Measurements from ENCODE around the gene VSTM4. TPM values are rescaled to one million over a fixed set of nuclear protein-coding genes. Genes with fewer than 3 reads are reported as not detected.
A peak's percentile ranks its signal among the peaks of the same experiment; 100 is the strongest.

The VSTM4 gene, protein sequence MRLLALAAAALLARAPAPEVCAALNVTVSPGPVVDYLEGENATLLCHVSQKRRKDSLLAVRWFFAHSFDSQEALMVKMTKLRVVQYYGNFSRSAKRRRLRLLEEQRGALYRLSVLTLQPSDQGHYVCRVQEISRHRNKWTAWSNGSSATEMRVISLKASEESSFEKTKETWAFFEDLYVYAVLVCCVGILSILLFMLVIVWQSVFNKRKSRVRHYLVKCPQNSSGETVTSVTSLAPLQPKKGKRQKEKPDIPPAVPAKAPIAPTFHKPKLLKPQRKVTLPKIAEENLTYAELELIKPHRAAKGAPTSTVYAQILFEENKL
- 100 to 1,000 TPM in 2 of 9 donors, 10 to 100 TPM in 7; 43.9 to 136 (median 71.9) TPM for total RNA-seq
- 10 to 100 TPM; 15.1 to 57.1 (median 23.6) TPM for polyA plus RNA-seq
- long read RNA-seq, donor 1, full-length matches to known transcripts: 3 of 8 reads
- long read RNA-seq, donor 1, partial matches to known transcripts: 5 of 8 reads
- long read RNA-seq, donor 1, other reads (novel, unspliced or antisense): 0 of 8 reads
- long read RNA-seq, donor 2, full-length matches to known transcripts: 6 of 6 reads
- long read RNA-seq, donor 2, partial matches to known transcripts: 0 of 6 reads
- long read RNA-seq, donor 2, other reads (novel, unspliced or antisense): 0 of 6 reads
- long read RNA-seq, donor 3, full-length matches to known transcripts: 4 of 9 reads
- long read RNA-seq, donor 3, partial matches to known transcripts: 5 of 9 reads
- long read RNA-seq, donor 3, other reads (novel, unspliced or antisense): 0 of 9 reads
- long read RNA-seq, donor 4, full-length matches to known transcripts: 12 of 18 reads
- long read RNA-seq, donor 4, partial matches to known transcripts: 0 of 18 reads
- long read RNA-seq, donor 4, other reads (novel, unspliced or antisense): 6 of 18 reads
- long read RNA-seq, donor 5, full-length matches to known transcripts: 39 of 108 reads
- long read RNA-seq, donor 5, partial matches to known transcripts: 8 of 108 reads
- long read RNA-seq, donor 5, other reads (novel, unspliced or antisense): 61 of 108 reads
- long read RNA-seq, donor 6, full-length matches to known transcripts: 8 of 19 reads
- long read RNA-seq, donor 6, partial matches to known transcripts: 4 of 19 reads
- long read RNA-seq, donor 6, other reads (novel, unspliced or antisense): 7 of 19 reads
- long read RNA-seq, donor 7, full-length matches to known transcripts: 2 of 2 reads
- long read RNA-seq, donor 7, partial matches to known transcripts: 0 of 2 reads
- long read RNA-seq, donor 7, other reads (novel, unspliced or antisense): 0 of 2 reads
- long read RNA-seq, donor 8, full-length matches to known transcripts: 7 of 7 reads
- long read RNA-seq, donor 8, partial matches to known transcripts: 0 of 7 reads
- long read RNA-seq, donor 8, other reads (novel, unspliced or antisense): 0 of 7 reads
- long read RNA-seq, donor 9, full-length matches to known transcripts: 3 of 30 reads
- long read RNA-seq, donor 9, partial matches to known transcripts: 27 of 30 reads
- long read RNA-seq, donor 9, other reads (novel, unspliced or antisense): 0 of 30 reads
- long read RNA-seq, donor 10: 0 reads

DNA sequence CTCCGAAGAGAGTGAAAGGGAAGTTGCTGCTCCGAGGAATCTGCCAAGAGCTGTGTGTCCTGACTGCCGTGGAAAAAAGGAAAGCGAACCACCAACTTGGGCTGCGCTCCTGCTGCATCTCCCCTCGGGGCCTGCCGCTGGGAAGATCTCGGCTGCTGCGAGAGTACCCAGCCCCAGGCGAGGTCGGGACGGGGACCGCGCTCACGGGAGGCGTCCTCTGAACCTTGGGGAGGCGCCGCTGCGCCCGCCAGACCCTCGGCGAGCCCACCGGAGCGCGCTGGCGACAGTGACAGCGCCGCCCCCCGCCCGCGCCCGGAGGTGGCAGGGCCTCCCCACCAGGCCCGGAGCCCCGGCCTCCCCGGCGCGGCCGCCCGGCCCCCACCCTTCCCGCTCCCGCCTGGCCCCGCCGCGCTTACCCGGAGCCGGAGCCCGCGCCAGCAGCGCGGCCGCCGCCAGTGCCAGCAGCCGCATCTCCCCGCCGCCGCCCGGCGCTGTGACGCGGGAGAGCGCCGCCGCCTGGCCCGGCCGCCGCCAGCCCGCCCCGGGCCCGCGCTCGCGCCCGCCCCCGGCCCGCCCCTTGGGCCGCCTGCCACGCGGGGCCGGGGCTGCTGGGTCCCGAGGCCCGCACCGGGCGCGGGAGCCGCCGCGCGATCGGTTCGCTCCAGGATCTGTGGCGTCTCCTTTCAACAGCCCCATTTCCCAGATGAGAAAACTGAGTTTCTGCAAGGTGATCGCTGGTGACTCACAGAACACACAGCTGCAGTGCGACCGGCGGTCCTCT lies at the start of gene VSTM4:
Gene VSTM4 (minus strand): TSS at position 508 of the 781 bp plus-strand sequence. CDS start 37 bp downstream, at position 471.
- Histone ChIP-seq H3K27me3 (no peaks in the 10 kb centered on the region), H3K9me3 (replicated peaks in 1 of 3) (no peaks in the 10 kb centered on the region), H3K4me1 (replicated peaks in 1 of 2) (peaks cover 38 to 46% of the 10 kb centered on the region in 2 donors), H3K4me3 (peak within 1 kb of the TSS in 3 of 4 donors; percentile 31 to 87 (median 39)), H3K27ac (peak within 1 kb of the TSS in 4 of 5 donors; percentile 71 to 92 (median 86)), H3K36me3 (replicated peaks in 1 of 2) (no peaks in the 10 kb centered on the region)
- 1 to 17% (median 4%) methylated on average over 1 to 95 of the region's 95 CpGs for WGBS, 4 donors
- intact Hi-C loops (cut with DNase I): loop anchor here in 1 of 2 donors (10.0 kb wide), 1 partner anchor 50 kb away; no protein-coding TSS in a partner anchor
- DNase-seq: peak; percentile 49 to 65 (median 61)
- peak in 1 of 6 experiments; percentile 10 for TF ChIP-seq CTCF (IDR thresholded peaks at IDR 0.05)
- peak in 1 of 2 donors; percentile 34 for TF ChIP-seq POLR2A (IDR thresholded peaks at IDR 0.05)

DNA sequence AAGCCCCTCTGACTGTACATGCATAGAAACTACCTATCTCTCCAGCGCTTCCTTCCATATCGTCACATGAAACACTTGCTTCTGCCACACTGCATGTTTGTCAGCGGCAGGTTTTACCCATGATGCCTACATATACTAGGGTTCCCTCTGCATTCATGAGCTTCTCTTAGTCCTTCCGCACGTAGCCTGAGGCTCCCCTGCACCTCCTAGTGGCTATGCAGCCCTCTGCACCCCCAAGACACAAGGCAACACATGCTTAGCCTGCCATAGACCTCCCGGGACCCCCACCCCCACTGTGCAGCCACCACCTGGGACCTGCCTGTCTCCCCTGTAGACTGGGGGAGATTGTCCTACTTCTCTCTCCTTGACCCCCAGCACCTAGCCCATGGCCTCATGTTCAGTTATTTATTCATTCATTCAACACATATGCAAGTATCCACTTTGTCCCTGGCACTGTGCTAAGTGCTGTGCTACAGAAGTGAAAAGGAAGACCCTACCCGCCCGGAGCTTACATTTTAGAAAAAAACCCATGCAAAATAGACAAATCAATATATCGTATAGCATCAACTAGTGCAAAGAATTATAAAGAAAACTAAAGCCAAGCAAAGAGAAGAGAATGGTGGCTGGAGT lies 49.4 kb upstream of the VSTM4 start:
- TF ChIP-seq POLR2A (IDR thresholded peaks at IDR 0.05) (no peak), CTCF (IDR thresholded peaks at IDR 0.05) (peak; percentile 55 to 83 (median 80))
- Histone ChIP-seq H3K27ac (no peak overlapping the region), H3K4me3 (no peak overlapping the region), H3K9me3 (replicated peaks in 1 of 3) (no peaks in the 10 kb centered on the region), H3K27me3 (no peaks in the 10 kb centered on the region), H3K36me3 (replicated peaks in 1 of 2) (no peaks in the 10 kb centered on the region), H3K4me1 (replicated peaks in 1 of 2) (no peaks in the 10 kb centered on the region)
- 49 to 62% (median 53%) methylated on average over 9 of the region's 9 CpGs for WGBS, 4 donors
- peak in 6 of 7 donors; percentile 36 to 70 (median 58) for DNase-seq
- intact Hi-C loops (cut with DNase I): loop anchor here (5.0 to 10.0 kb wide), 3 partner anchors 182 to 510 kb away; no protein-coding TSS in a partner anchor

GRCh38 chr10:49163741-49164140 lies 48.4 kb upstream of the VSTM4 start:
- H3K27me3 ChIP-seq: no peaks in the 10 kb centered on the region

More at GRCh38 chr10:49163741-49164140, 48.4 kb upstream of the VSTM4 start:
- no peaks in the 10 kb centered on the region for H3K36me3 ChIP-seq (replicated peaks in 1 of 2)
- peak in 1 of 7 donors; percentile 41 for DNase-seq
- H3K4me3 ChIP-seq: no peak overlapping the region
- H3K4me1 ChIP-seq (replicated peaks in 1 of 2): no peaks in the 10 kb centered on the region
- 89 to 98% (median 93%) methylated on average over 4 of the region's 4 CpGs for WGBS, 4 donors
- H3K9me3 ChIP-seq (replicated peaks in 1 of 3): no peaks in the 10 kb centered on the region
- no peak overlapping the region for H3K27ac ChIP-seq
- intact Hi-C loops (cut with DNase I): loop anchor here (5.0 to 10.0 kb wide), 3 partner anchors 181 to 509 kb away; no protein-coding TSS in a partner anchor
- TF ChIP-seq CTCF (IDR thresholded peaks at IDR 0.05) (no peak), POLR2A (IDR thresholded peaks at IDR 0.05) (no peak)

Measured in adrenal gland (tissue), 19 donors.